Neuron (in vitro differentiated cells): ENCODE data around the gene BET1.

Experiments
- H2AFZ ChIP-seq: one replicate; pipeline ENCODE4 v1.6.1; 2013; ENCODE audit warnings: low read depth, mild to moderate bottlenecking, inconsistent platforms, low read length, moderate library complexity
- H3K27me3 ChIP-seq: one replicate; pipeline ENCODE4 v1.6.1; 2013; ENCODE audit warnings: low read length; ENCODE audit not compliant: insufficient read depth
- H3K36me3 ChIP-seq: one replicate; pipeline ENCODE4 v1.6.1; 2013; ENCODE audit warnings: low read length; ENCODE audit not compliant: insufficient read depth
- H3K4me1 ChIP-seq: one replicate; pipeline ENCODE4 v1.6.1; 2013; ENCODE audit warnings: low read length; ENCODE audit not compliant: insufficient read depth
- H3K4me3 ChIP-seq: 2 replicates; pipeline ENCODE4 v1.5.1; 2013; ENCODE audit warnings: mild to moderate bottlenecking, low read length, moderate library complexity
- H3K9me3 ChIP-seq: one replicate; pipeline ENCODE4 v1.6.1; 2013; ENCODE audit warnings: low read length

Gene BET1

DNA sequence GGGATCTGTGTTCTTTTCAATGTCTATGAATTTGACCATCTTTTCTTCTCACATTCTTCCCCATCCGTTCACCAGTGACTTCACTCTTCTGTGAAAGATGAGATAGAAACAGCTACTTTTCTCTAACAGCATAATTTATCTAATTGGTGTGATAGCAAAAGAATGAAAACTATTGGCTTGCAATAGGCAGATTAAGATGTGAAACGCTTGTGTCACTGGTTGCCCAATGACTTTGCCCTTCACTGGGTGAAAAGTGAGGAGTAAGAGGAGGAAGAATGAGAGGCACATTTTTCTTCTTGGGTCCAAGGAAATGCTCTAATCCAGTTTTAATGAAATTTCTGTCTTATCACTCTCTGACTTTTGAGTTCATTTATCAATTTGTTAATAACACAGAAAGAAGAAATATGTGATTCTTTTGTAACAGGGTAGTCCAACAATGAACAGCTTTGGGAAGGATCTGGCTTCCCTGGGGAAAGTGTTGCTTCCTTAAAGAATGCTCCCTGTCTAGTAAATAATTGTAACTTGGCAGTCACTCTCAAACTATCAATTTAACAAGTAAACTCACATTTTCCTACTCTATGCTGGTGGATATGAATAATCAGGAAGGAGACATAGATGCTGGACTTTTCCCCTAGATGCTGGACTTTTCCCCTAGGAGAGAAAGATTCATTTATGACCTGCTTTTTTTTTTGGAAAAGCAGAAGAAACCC is 35.1 kb downstream of the BET1 start:
- Histone ChIP-seq H3K4me1 (no peaks in the 10 kb centered on the region), H3K36me3 (no peaks in the 10 kb centered on the region), H2AFZ (no peak overlapping the region), H3K9me3 (no peaks in the 10 kb centered on the region), H3K27me3 (no peaks in the 10 kb centered on the region), H3K4me3 (no peak overlapping the region)

DNA sequence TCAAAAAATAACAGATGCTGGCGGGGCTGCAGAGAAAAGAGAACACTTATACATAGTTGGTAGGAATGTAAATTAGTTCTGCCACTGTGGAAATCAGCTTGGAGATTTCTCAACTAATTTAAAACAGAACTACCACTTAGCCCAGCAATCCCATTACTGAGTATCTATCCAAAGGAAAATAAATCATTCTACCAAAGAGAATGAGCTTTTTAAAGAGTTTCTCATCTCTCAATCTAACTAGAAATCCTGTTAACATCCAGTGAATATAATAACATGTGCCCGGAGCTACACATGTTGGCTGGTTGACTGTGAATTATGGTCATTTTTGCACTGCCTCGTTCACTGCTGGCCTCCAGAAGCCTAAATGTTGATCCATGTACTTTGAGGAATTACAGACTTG is 39.3 kb downstream of the BET1 start:
- no peaks in the 10 kb centered on the region for H3K36me3 ChIP-seq
- H3K9me3 ChIP-seq, result no peaks in the 10 kb centered on the region

DNA sequence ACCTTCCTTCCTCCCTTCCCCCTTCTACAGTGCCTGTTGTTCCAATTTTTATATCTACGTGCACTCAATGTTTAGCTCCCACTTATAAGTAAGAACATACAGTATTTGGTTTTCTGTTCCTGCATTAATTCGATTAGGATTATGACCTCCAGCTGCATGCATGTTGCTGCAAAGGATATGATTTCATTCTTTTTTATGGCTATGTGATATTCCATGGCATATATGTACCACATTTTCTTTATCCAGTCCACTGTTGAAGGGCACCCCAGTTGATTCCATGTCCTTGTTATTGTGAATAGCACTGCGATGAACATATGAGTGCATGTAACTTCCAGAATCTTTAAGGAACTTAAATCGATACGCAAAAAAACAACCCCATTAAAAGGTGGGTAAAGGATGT is 39.9 kb downstream of the BET1 start:
- no peaks in the 10 kb centered on the region for H3K9me3 ChIP-seq
- H2AFZ ChIP-seq, result no peak overlapping the region
- no peaks in the 10 kb centered on the region for H3K4me1 ChIP-seq
- no peak overlapping the region for H3K4me3 ChIP-seq
- H3K27me3 ChIP-seq, result no peaks in the 10 kb centered on the region
- no peaks in the 10 kb centered on the region for H3K36me3 ChIP-seq

More for the DNA sequence above, 39.3 kb downstream of the BET1 start:
- H2AFZ ChIP-seq, result no peak overlapping the region
- H3K4me1 ChIP-seq, result no peaks in the 10 kb centered on the region
- no peak overlapping the region for H3K4me3 ChIP-seq
- no peaks in the 10 kb centered on the region for H3K27me3 ChIP-seq

DNA sequence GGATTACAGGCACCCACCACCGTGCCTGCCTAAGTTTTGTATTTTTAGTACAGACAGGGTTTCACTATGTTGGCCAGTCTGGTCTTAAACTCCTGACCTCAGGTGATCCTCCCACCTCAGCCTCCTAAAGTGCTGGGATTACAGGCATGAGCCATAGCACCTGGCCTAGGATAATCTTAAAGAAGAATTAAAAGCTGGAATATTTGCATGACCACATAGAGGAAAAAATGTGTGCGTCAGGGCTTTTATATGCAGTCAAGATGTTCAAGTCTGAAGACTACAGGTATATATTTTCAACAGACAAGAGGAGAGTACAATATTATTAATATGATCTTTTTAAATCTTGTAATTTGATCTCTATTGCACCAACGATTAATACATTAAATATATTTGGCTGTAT is 43.2 kb downstream of the BET1 start:
- no peak overlapping the region for H2AFZ ChIP-seq
- no peak overlapping the region for H3K4me3 ChIP-seq
- H3K27me3 ChIP-seq, result no peaks in the 10 kb centered on the region
- H3K4me1 ChIP-seq, result no peaks in the 10 kb centered on the region
- no peaks in the 10 kb centered on the region for H3K36me3 ChIP-seq
- no peaks in the 10 kb centered on the region for H3K9me3 ChIP-seq

DNA sequence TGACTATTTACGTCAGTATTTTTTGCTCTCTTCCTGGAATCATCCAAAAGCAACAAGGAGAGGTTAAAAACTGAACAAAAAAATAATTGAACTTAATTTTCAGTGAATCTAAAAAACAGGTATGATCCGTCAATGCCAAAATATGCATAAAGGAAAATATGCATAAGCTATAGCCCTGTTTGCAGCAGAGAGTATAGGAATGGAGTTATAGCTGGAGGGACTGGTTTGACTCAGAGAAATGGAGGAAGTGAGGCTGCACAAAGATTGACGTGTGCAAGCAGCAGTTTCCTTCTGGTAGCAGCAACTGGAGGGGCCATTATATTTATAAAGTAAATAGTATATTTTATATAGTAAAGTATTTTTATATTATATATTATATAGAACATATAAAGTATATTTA is 45.5 kb downstream of the BET1 start:
- Histone ChIP-seq H2AFZ (no peak overlapping the region), H3K4me1 (no peaks in the 10 kb centered on the region), H3K36me3 (no peaks in the 10 kb centered on the region), H3K27me3 (no peaks in the 10 kb centered on the region), H3K4me3 (no peak overlapping the region), H3K9me3 (no peaks in the 10 kb centered on the region)

DNA sequence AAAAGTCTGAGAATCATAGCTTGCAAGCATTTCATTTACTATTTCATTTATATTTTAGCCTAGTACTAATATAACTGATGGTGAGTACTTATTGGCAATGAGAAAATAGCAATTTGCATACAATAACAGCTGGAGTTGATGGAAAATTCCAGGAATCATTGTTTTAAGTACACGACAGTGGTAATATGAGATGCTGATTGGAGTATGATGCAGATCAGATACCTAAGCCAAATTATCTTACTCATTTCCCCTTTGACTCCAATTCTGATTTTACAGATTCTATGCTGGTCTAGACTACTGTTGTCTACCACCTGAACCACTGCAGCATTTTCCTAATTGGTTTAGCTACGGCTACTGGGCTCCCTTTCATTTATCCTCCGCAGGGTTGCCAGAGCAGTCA is 45.9 kb downstream of the BET1 start:
- Histone ChIP-seq H3K27me3 (no peaks in the 10 kb centered on the region), H3K4me1 (no peaks in the 10 kb centered on the region), H3K9me3 (no peaks in the 10 kb centered on the region), H3K36me3 (no peaks in the 10 kb centered on the region), H3K4me3 (no peak overlapping the region), H2AFZ (peak overlapping the region; percentile 20)

DNA sequence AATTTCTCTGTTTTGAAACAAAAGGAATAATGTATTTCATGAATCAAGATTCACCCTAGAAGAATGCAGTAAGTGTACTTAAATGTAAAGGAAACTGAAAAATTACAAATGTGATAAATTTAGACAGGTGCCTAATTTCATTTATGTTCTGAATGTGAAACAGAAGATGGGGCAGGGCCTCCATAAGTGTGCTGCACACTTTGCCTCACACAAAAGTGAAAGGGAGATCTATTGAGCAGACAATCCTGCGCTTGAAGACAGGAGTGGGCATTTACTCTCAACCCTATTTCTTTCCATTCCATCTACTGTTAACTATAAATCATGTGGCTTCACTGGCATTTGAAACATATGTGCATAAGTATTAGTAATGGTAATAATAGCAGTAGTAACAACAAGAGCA is 46.4 kb downstream of the BET1 start:
- Histone ChIP-seq H2AFZ (peak overlapping the region; percentile 20), H3K9me3 (no peaks in the 10 kb centered on the region), H3K36me3 (no peaks in the 10 kb centered on the region), H3K4me3 (no peak overlapping the region), H3K4me1 (no peaks in the 10 kb centered on the region), H3K27me3 (no peaks in the 10 kb centered on the region)

GRCh38 chr7:93955304-93955703 is 48.9 kb downstream of the BET1 start:
- Histone ChIP-seq H2AFZ (no peak overlapping the region), H3K9me3 (no peaks in the 10 kb centered on the region), H3K4me3 (no peak overlapping the region), H3K27me3 (no peaks in the 10 kb centered on the region), H3K36me3 (no peaks in the 10 kb centered on the region), H3K4me1 (no peaks in the 10 kb centered on the region)

DNA sequence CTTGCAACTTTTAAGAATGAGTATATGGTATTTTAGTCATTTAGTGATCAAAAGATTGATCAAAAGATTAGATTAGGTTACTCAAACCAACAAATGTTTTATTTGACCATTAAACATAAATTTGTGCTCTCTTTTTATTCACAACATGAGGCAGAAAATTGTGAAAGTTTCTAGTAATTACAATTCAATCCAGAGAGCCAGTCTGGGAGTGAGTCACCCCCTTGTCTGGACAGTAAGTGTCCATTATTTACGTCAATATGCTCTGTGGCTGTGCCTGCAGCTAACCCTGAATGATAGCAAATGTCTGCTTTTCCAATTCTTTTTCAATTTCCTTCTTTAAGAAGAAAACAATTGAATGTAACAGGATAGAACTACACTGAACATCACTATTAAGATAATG is 54.7 kb downstream of the BET1 start:
- H3K9me3 ChIP-seq, result no peaks in the 10 kb centered on the region
- no peaks in the 10 kb centered on the region for H3K27me3 ChIP-seq
- H3K4me1 ChIP-seq, result no peaks in the 10 kb centered on the region
- no peak overlapping the region for H2AFZ ChIP-seq
- H3K4me3 ChIP-seq, result no peak overlapping the region
- H3K36me3 ChIP-seq, result no peaks in the 10 kb centered on the region

- Histone ChIP-seq H3K36me3 (no peaks in the 10 kb centered on the region), H3K4me1 (no peaks in the 10 kb centered on the region), H2AFZ (no peak overlapping the region), H3K27me3 (no peaks in the 10 kb centered on the region), H3K4me3 (no peak overlapping the region), H3K9me3 (no peaks in the 10 kb centered on the region)
Measured at GRCh38 chr7:93948873-93949272, 55.3 kb downstream of the BET1 start.

- Histone ChIP-seq H3K9me3 (no peaks in the 10 kb centered on the region), H3K27me3 (no peaks in the 10 kb centered on the region), H3K36me3 (no peaks in the 10 kb centered on the region), H2AFZ (no peak overlapping the region), H3K4me1 (no peaks in the 10 kb centered on the region), H3K4me3 (no peak overlapping the region)
Measured at GRCh38 chr7:93948106-93948505, 56.0 kb downstream of the BET1 start.

GRCh38 chr7:93945756-93946535 is 58.2 kb downstream of the BET1 start:
- no peak overlapping the region for H3K4me3 ChIP-seq
- H3K4me1 ChIP-seq, result no peaks in the 10 kb centered on the region
- H3K9me3 ChIP-seq, result no peaks in the 10 kb centered on the region
- H3K27me3 ChIP-seq, result no peaks in the 10 kb centered on the region
- no peak overlapping the region for H2AFZ ChIP-seq
- H3K36me3 ChIP-seq, result no peaks in the 10 kb centered on the region

GRCh38 chr7:93945083-93945482 is 59.1 kb downstream of the BET1 start:
- H3K9me3 ChIP-seq, result no peaks in the 10 kb centered on the region
- H2AFZ ChIP-seq, result no peak overlapping the region
- no peaks in the 10 kb centered on the region for H3K36me3 ChIP-seq
- no peak overlapping the region for H3K4me3 ChIP-seq
- H3K4me1 ChIP-seq, result no peaks in the 10 kb centered on the region
- H3K27me3 ChIP-seq, result no peaks in the 10 kb centered on the region
